AG04449 (cell line): ENCODE data around the gene ALK.
A peak's percentile ranks its signal among the peaks of the same experiment; 100 is the strongest.

ENCODE experiments used
- CTCF ChIA-PET: fragments of 350-600 bp; formaldehyde crosslinking; extraction: SDS; loops from one replicate; lab custom pipeline; 2021; ENCODE audit warnings: antibody characterized with exemption; lab: Yijun Ruan, JAX
- POLR2A ChIA-PET: fragments of 400-600, 350-600 bp; formaldehyde crosslinking; extraction: SDS; loops from one replicate; lab custom pipeline; 2020; ENCODE audit warnings: antibody characterized with exemption, inconsistent platforms; lab: Yijun Ruan, JAX
- DNase-seq: peaks from one replicate; pipeline ENCODE4 v3.0.0-alpha.2; 2010; ENCODE audit warnings: low read depth, low spot score
- H3K4me3 ChIP-seq: 2 replicates; pipeline ENCODE4 v1.5.1; 2011; ENCODE audit warnings: low read depth, mild to moderate bottlenecking, control low read depth, low read length
- CTCF ChIP-seq: IDR thresholded peaks from one replicate; pipeline ENCODE4 v1.5.1; 2011; ENCODE audit warnings: mild to moderate bottlenecking, moderate library complexity, low read length, control low read depth, inconsistent platforms; ENCODE audit not compliant: insufficient read depth; ENCODE audit errors: missing control alignments

ALK gene

GRCh38 chr2:29936020-29936419 is 14.6 kb upstream of the ALK start:
- no peak for TF ChIP-seq CTCF
- ChIA-PET POLR2A (no interaction called here), CTCF (interaction anchor here (6.5 kb wide), 1 partner anchor 13 kb away, joined by 61 read pairs; the partner anchor contains the start of gene ALK)
- H3K4me3 ChIP-seq = no peak overlapping the region
- no peak for DNase-seq

DNA sequence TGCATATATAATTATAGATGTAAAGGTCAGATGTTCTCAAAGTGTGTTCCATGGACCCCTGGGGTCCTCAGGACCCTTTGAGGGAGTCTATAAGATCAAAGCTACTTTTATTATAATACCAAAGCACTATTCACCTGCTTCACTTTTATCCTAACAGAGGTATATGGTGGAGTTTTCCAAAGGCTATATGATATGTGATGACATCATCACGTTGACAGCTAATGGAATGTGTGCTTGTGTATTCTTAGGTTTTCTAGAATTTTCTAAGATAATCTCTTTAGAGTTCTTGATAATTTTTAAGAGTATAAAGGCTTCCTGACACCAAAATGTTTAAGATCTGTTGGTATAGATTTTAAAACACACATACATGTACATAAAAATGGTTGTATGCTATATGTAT is 10.4 kb upstream of the ALK start:
- CTCF ChIA-PET = interaction anchor here (1.0 to 6.5 kb wide), 2 partner anchors 9 to 140 kb away, joined by 5 to 61 read pairs; partner anchors contain the start of gene ALK
- POLR2A ChIA-PET = no interaction called here

DNA sequence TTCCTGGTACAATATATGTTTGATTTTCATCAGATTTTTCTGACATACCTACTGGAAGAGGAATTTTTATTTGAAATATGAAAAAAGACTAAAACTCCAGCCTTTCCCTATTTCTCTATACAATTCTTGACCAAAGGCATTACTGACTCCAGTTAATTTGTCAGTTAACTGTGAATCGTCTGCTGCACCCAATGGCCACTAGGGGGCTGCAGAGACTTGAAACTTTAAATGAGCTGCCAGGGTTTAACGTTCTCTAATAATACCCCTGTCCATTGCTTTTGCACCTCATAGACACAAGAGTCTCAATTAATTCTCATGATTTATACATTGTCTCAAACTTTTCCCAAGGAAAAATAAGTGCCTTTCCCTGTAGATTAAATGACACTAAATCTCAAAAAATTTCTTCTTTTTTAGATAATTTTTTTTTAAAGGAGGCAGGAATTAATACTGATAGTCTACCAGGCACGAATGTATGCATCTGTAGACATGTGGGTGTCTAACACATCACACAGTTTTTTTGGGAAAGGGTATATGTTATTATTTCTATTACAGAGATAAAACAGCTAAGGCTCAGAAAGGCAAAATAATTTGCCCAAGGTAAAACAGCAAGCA is 1.8 kb upstream of the ALK start:
- peak; percentile 5 for DNase-seq
- CTCF ChIA-PET = interaction anchor here (0.6 to 7.5 kb wide), 36 partner anchors 9 to 967 kb away, joined by 3 to 61 read pairs (median 4); no protein-coding TSS in a partner anchor
- POLR2A ChIA-PET = no interaction called here
- no peak overlapping the region for H3K4me3 ChIP-seq
- TF ChIP-seq CTCF = peak; percentile 74

More for the DNA sequence above, 10.4 kb upstream of the ALK start:
- TF ChIP-seq CTCF = no peak
- DNase-seq = no peak
- H3K4me3 ChIP-seq = no peak overlapping the region

- H3K4me3 ChIP-seq = no peak overlapping the region
- DNase-seq = no peak
- ChIA-PET POLR2A (no interaction called here), CTCF (interaction anchor here (0.6 to 7.5 kb wide), 28 partner anchors 11 to 890 kb away, joined by 3 to 61 read pairs (median 4); no protein-coding TSS in a partner anchor)
- no peak for TF ChIP-seq CTCF
Observed at GRCh38 chr2:29922605-29923004, 1.2 kb upstream of the ALK start.

DNA sequence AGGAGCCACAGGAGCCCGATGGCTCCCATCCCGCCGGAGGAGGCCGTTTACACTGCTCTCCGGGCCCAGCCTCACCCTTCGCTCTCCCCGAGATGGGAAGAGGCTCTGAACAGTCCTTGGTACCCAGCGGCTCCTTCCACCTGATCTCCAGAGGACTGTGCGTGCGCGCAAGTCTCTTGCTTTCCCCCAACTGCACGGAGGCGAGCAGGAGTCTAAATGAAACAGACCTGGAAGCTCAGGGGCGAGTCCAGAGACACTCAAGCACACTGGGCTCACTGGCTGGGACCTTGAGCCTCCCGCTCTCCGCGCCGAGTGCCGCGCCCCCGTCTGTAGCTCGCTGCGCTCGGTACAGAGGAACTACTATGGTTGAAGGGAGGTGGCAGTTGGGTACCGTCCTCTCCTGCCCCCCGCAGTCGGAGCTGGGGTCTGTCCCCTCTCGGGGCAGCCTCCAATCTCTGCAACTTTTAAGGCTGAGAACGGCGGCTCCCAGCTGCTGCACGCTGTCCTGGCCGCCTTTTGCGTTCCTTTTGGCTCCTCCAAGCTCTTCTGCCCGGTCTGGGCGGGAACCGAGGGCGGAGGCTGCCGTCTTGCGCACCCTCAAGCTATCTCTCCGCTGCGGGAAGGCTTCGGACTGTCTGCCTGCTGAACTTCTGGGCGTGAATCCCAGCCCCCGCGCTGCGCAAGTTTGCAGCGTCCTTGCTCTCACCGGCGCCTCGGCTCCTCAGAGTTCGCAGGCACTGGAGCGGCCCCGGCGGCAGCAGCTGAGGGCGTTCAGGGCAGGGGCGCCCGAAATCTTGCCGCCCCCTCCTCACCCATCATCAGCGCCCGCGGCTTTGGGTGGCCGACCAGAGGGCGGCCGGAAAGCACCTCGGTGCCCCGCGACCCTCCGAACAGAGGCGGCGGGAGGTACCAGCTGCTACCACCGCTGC is 491 bp downstream of the ALK start:
- peak overlapping the region; percentile 29 for H3K4me3 ChIP-seq
- TF ChIP-seq CTCF = no peak
- no peak for DNase-seq
- ChIA-PET CTCF (interaction anchor here (0.7 to 7.5 kb wide), 9 partner anchors 11 to 965 kb away, joined by 3 to 61 read pairs (median 15); no protein-coding TSS in a partner anchor), POLR2A (no interaction called here)
